Keratinocyte (primary cell): ENCODE results near the gene MYO1D. TPM values are rescaled to one million over a fixed set of nuclear protein-coding genes. Genes with fewer than 3 reads are reported as not detected.

Experiments
- DNase-seq: peaks from one replicate; pipeline ENCODE4 v3.0.0-alpha.2; 2011; ENCODE audit warnings: low read depth, missing footprints, low spot score
- FAIRE-seq: peaks from 2 replicates; lab custom pipeline; 2011; peaks lifted over from hg19 to GRCh38; lab: Jason Lieb, UNC
- H2AFZ ChIP-seq: 2 replicates; pipeline ENCODE4 v1.6.0; 2012; ENCODE audit warnings: low read length, control low read depth, inconsistent platforms; ENCODE audit not compliant: control insufficient read depth
- H3K27ac ChIP-seq: 2 replicates; pipeline ENCODE4 v1.5.1; 2011; ENCODE audit warnings: low read length; ENCODE audit not compliant: control insufficient read depth, insufficient read depth
- H3K27me3 ChIP-seq: 3 replicates; pipeline ENCODE4 v1.6.0; 2011; ENCODE audit warnings: low read length; ENCODE audit not compliant: control insufficient read depth, insufficient read depth; ENCODE audit errors: extremely low read depth
- H3K36me3 ChIP-seq, 2 experiments: 2 replicates in 1 of 2; 3 replicates in 1 of 2; pipeline ENCODE4 v1.5.1; 2011; ENCODE audit warnings: low read length in 2 of 2, mild to moderate bottlenecking in 1 of 2; ENCODE audit not compliant: control insufficient read depth in 2 of 2, insufficient read depth in 2 of 2; ENCODE audit errors: extremely low read depth in 1 of 2
- H3K4me1 ChIP-seq: 3 replicates; pipeline ENCODE4 v1.5.1; 2011; ENCODE audit warnings: low read length; ENCODE audit not compliant: control insufficient read depth, insufficient read depth; ENCODE audit errors: extremely low read depth
- H3K4me2 ChIP-seq: 3 replicates; pipeline ENCODE4 v1.6.0; 2011; ENCODE audit warnings: low read depth, low read length; ENCODE audit not compliant: control insufficient read depth, insufficient read depth; ENCODE audit errors: extremely low read depth
- H3K4me3 ChIP-seq, 3 experiments: fragments of 200-600 bp in 1 of 3; sonication (generic) in 1 of 3; 2 replicates in 2 of 3; 3 replicates in 1 of 3; pipeline ENCODE4 v1.5.1; 2011 to 2016; ENCODE audit warnings: low read length in 3 of 3, mild to moderate bottlenecking in 3 of 3, control low read depth in 2 of 3, inconsistent platforms in 1 of 3, low read depth in 1 of 3, mixed read lengths in 1 of 3, mixed run types in 1 of 3, moderate library complexity in 1 of 3; ENCODE audit not compliant: control insufficient read depth in 2 of 3, insufficient read depth in 2 of 3; ENCODE audit errors: extremely low read depth in 1 of 3
- H3K79me2 ChIP-seq: 2 replicates; pipeline ENCODE4 v1.6.0; 2012; ENCODE audit warnings: low read length; ENCODE audit not compliant: control insufficient read depth, insufficient read depth
- H3K9ac ChIP-seq: 3 replicates; pipeline ENCODE4 v1.6.0; 2011; ENCODE audit warnings: low read length; ENCODE audit not compliant: control insufficient read depth, insufficient read depth; ENCODE audit errors: extremely low read depth
- H3K9me1 ChIP-seq: 3 replicates; pipeline ENCODE4 v1.6.0; 2011; ENCODE audit warnings: low read length; ENCODE audit not compliant: control insufficient read depth, insufficient read depth; ENCODE audit errors: extremely low read depth
- H3K9me3 ChIP-seq: 2 replicates; pipeline ENCODE4 v1.5.1; 2012; ENCODE audit warnings: low read depth, low read length; ENCODE audit not compliant: control insufficient read depth
- H4K20me1 ChIP-seq: 3 replicates; pipeline ENCODE4 v1.6.0; 2011; ENCODE audit warnings: low read length; ENCODE audit not compliant: control insufficient read depth, insufficient read depth; ENCODE audit errors: extremely low read depth
- EZH2 ChIP-seq: IDR thresholded peaks from one replicate; pipeline ENCODE4 v1.6.1; 2012; ENCODE audit warnings: inconsistent platforms, mild to moderate bottlenecking, low read length, moderate library complexity
- dilution Hi-C: fragments of 300-500 bp; cut with MboI; formaldehyde crosslinking; loops from one replicate; pipeline ENCODE4 v1.7.0; 2020; ENCODE audit warnings: low sequenced_read_pairs; ENCODE audit not compliant: extremely low pct_ligation_motif_present
- polyA plus RNA-seq, 5 experiments: library from polyadenylated mRNA; depleted of rRNA in 3 of 5; stranded (reverse) in 3 of 5; stranded (forward) in 1 of 5; unstranded in 1 of 5; fragments of >200 nt; gene quantifications; 1 replicate in 1 of 5; 2 replicates in 3 of 5; 3 replicates in 1 of 5; pipeline versions ENCODE4 v1.2.1 to v1.2.3, GENCODE V29; 2011 to 2012; ENCODE audit warnings: missing spikeins in 2 of 5, low read depth in 1 of 5, low replicate concordance in 1 of 5
- TF ChIP-seq, protein P1 (sequence below), 3 experiments: IDR thresholded peaks in 1 of 3; conservative IDR thresholded peaks in 1 of 3; optimal IDR thresholded peaks in 1 of 3; 2 replicates in 2 of 3; 3 replicates in 1 of 3; pipeline versions ENCODE3 to v1.5.1; 2011; ENCODE audit warnings: low read length in 3 of 3, mild to moderate bottlenecking in 3 of 3, moderate library complexity in 2 of 3, control low read depth in 1 of 3, inconsistent platforms in 1 of 3; ENCODE audit not compliant: insufficient read depth in 2 of 3; ENCODE audit errors: extremely low read depth in 1 of 3

Gene MYO1D
- polyA plus RNA-seq, 1 donor (not counting 4 experiments of a cell fraction or from before 2014, with no cell fraction given) = 33.7 TPM

DNA sequence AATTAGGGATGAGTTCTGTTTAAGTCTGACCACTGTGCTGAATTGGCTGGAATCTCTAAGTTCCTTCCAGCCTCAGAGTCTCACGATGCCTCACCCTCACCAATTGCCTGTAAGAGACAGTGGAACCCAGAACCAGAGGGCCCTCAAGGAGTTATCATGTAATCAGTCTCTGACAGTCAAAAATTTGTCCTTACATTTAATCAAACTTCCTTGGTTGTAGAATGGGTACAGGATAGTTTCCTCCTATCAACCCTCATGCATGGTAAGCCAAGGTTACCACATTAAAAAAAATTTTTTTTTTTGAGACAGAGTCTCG lies 306.9 kb downstream of the MYO1D start:
- Histone ChIP-seq H3K79me2 (no peaks in the 10 kb centered on the region), H3K9me3 (no peaks in the 10 kb centered on the region), H2AFZ (peak overlapping the region; percentile 2), H3K9ac (peak overlapping the region; percentile 81), H3K4me3 (peak overlapping the region in 2 of 3 experiments; percentile 3 to 53), H4K20me1 (no peaks in the 10 kb centered on the region), H3K9me1 (no peaks in the 10 kb centered on the region), H3K36me3 (peaks cover 4 to 7% of the 10 kb centered on the region in 2 experiments), H3K4me2 (peak overlapping the region; percentile 87), H3K27me3 (no peaks in the 10 kb centered on the region), H3K27ac (peak overlapping the region; percentile 100), H3K4me1 (peaks cover 43% of the 10 kb centered on the region)
- DNase-seq (no peak), FAIRE-seq (no peak)
- no peak for TF ChIP-seq EZH2
- TF ChIP-seq, protein P1, sequence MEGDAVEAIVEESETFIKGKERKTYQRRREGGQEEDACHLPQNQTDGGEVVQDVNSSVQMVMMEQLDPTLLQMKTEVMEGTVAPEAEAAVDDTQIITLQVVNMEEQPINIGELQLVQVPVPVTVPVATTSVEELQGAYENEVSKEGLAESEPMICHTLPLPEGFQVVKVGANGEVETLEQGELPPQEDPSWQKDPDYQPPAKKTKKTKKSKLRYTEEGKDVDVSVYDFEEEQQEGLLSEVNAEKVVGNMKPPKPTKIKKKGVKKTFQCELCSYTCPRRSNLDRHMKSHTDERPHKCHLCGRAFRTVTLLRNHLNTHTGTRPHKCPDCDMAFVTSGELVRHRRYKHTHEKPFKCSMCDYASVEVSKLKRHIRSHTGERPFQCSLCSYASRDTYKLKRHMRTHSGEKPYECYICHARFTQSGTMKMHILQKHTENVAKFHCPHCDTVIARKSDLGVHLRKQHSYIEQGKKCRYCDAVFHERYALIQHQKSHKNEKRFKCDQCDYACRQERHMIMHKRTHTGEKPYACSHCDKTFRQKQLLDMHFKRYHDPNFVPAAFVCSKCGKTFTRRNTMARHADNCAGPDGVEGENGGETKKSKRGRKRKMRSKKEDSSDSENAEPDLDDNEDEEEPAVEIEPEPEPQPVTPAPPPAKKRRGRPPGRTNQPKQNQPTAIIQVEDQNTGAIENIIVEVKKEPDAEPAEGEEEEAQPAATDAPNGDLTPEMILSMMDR (optimal IDR thresholded peaks at IDR 0.05 in 1 of 3, IDR thresholded peaks at IDR 0.05 in 1 of 3, conservative IDR thresholded peaks at IDR 0.05 in 1 of 3; ENCODE audit: extremely low read depth in 1 of 3, insufficient read depth in 2 of 3, low read length in 3 of 3) = no peak
- dilution Hi-C loops = no loop called here

- Histone ChIP-seq H3K27ac (peak overlapping the region; percentile 100), H3K4me1 (peaks cover 47% of the 10 kb centered on the region), H3K4me3 (peak overlapping the region in 2 of 3 experiments; percentile 3 to 53), H4K20me1 (no peaks in the 10 kb centered on the region), H3K79me2 (no peaks in the 10 kb centered on the region), H2AFZ (peak overlapping the region; percentile 2), H3K4me2 (peak overlapping the region; percentile 87), H3K27me3 (no peaks in the 10 kb centered on the region), H3K9me1 (no peaks in the 10 kb centered on the region), H3K36me3 (peaks cover 4 to 7% of the 10 kb centered on the region in 2 experiments), H3K9me3 (no peaks in the 10 kb centered on the region), H3K9ac (peak overlapping the region; percentile 81)
- TF ChIP-seq EZH2 = no peak
- TF ChIP-seq, protein P1 (optimal IDR thresholded peaks at IDR 0.05 in 1 of 3, IDR thresholded peaks at IDR 0.05 in 1 of 3, conservative IDR thresholded peaks at IDR 0.05 in 1 of 3; ENCODE audit: extremely low read depth in 1 of 3, insufficient read depth in 2 of 3, low read length in 3 of 3) = peak in 1 of 3 experiments; percentile 15
- DNase-seq (peak; percentile 94), FAIRE-seq (peak; percentile 99)
- dilution Hi-C loops = no loop called here
Observed at GRCh38 chr17:32569171-32570080, 307.5 kb downstream of the MYO1D start.
